NCI-H2029 treated with DMSO at 0.1 percent for 48 hours (cell line): ENCODE measurements around the gene JADE3.
A peak's percentile ranks its signal among the peaks of the same experiment; 100 is the strongest.
"Not testable (repeated sequence)": the region's sequence is repeated elsewhere in the genome, so short reads cannot be mapped to it uniquely, and the experiment has no call there.

Experiments used
- DNase-seq: peaks from one replicate; lab custom pipeline; 2025; lab: John Stamatoyannopoulos, UW

JADE3 gene

DNA sequence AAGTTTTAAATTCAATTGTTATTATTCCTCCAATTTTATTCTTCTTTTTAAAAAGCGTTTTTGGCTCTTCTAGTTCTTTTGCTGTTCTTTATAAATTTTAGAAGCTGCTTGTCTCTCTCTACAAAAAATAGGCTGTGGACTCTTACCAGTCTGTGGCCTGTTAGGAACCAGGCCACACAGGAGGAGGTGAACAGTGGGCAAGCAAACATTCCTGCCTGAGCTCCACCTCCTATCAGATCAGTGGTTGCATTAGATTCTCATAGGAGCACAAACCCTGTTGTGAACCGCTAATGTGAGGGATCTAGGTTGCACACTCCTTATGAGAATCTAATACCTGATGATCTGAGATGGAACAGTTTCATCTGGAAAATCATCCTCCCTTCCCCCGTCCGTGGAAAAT is 23.1 kb downstream of the JADE3 start:
- DNase-seq = no peak

DNA sequence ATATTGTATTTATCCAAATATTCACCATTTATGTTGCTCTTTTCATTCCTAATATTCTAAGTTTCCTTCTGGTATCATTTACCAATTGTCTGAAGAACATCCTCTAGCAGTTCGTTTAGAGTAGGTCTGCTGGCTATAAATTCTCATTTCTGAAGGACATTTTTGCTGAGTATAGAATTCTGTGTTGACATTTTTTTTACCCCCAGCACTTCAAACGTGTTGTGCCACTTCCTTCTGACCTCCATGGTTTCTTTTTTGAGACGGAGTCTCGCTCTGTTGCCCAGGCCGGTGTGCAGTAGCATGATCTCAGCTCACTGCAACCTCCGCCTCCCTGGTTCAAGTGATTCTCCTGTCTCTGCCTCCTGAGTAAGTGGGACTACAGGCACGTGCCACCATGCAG is 26.4 kb downstream of the JADE3 start:
- DNase-seq = no peak

DNA sequence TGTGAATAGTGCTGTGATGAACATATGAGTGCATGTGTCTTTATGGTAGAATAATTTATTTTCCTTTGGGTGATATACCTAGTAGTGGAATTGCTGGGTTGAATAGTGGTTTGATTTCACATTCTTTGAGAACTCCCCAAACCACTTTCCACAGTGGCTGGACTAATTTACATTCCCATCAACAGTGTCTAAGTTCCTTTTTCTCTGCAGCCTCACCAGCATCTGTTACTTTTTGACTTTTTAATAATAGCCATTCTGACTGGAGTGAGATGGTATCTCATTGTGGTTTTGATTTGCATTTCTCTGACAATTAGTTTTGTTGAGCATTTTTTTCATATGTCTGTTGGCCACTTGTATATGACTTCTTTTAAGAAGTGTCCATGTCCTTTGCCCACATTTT is 29.1 kb downstream of the JADE3 start:
- no peak for DNase-seq

DNA sequence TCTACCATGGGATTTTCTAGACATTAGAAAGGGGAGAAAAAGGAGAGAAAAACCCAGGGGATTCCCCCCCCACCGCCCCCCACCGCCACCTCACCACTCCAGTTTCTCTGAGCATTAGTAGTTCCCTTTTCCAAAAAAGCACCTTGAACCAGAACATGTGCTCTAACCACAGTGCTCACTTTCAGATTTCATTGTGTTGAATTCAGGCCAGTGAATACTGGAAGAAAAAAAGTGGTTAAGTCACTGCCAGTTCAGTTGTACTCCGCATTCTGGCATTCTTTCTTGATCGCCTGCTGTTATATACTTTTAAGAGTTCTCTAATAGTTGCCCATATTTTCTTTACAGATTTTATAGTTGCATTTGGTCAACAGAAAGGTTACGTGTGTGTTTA is 40.9 kb downstream of the JADE3 start:
- no peak for DNase-seq

DNA sequence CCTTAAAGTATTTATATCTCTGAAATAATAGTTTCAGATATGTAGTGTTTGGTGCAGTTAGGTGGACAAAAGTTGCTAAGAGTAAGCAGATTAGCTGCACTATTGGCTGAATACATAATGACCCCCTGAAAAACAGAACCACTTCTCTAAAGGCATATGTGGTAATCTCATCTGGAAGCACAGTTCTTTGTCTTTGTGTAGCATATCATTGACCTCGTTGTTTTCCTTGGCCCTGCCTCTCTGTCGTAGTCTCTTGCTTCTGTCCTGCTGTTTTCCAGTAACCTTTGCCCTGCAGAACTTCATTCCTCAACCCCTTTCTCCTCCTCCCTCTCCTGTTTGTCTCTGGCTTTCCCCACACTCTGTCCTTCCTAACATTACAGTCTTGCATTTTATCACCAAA is 41.4 kb downstream of the JADE3 start:
- DNase-seq = no peak

DNA sequence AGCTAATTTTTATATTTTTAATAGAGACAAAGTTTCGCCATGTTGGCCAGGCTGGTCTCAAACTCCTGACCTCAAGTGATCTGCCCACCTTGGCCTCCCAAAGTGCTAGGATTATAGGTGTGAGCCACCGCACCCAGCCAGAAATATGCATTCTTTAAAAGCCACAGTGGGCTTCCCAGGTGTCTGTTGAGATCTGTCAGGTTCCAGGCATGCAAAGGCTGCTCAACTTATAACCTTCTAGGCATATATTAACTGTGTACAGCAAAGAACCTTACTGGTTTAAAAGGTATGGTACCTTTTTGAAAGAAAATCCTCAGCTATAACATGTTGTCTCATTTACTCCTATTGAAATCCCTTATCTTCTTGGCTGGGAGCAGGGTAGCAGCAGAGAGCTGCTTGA is 42.5 kb downstream of the JADE3 start:
- DNase-seq = no peak

DNA sequence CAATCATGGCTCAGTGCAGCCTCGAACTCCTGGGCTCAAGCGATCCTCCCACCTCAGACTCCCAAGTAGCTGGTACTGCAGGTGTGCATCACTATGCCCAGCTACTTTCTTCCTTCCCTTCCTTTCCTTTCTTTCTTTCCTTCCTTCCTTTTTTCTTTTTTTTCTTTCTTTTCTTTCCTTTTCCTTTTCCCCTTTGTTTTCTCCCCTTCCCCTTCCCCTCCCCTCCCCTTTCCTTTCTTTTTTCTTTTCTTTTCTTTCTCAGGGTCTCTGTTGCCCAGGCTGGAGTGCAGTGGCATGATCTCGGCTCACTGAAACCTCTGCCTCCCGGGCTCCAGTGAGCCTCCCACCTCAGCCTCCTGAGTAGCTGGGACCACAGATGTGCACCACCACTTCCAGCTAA is 44.4 kb downstream of the JADE3 start:
- DNase-seq = not testable (repeated sequence)

DNA sequence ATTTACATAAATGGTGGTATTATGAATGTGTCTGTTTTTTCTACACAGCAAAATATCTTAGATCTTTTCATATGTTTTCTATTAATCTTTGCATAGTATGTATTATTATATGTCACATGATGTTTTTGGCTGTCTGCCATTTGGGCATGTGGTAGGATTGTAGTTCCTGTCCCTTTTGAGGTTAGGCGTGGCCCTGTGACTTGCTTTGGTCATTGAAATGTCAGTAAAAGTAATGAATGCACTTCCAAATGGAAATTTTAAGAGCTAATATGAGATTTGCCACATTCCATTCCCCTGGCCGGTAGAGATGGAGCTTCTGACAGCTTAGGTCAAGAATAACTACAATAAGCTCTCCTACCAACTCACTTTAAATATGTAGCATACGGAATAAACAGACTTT is 45.1 kb downstream of the JADE3 start:
- no peak for DNase-seq

DNA sequence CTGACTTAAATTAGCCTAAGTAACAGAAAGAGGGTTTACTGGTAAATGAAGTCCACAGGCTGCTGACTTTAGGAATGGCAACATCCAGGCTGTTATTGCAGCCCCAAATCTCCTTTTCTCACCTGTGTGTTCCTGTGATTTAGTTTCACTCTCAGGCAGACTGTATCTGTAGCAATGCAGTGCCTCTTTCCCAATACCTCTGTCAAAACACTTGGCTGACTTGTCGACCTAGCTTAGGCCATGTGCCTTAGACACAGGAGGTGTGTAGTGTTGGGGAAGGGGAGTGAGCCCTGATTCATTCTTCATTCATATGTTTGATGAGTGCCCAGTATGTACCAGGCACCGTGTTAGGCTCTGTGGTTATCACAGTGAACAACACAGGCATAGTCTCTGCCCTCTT is 46.9 kb downstream of the JADE3 start:
- no peak for DNase-seq

DNA sequence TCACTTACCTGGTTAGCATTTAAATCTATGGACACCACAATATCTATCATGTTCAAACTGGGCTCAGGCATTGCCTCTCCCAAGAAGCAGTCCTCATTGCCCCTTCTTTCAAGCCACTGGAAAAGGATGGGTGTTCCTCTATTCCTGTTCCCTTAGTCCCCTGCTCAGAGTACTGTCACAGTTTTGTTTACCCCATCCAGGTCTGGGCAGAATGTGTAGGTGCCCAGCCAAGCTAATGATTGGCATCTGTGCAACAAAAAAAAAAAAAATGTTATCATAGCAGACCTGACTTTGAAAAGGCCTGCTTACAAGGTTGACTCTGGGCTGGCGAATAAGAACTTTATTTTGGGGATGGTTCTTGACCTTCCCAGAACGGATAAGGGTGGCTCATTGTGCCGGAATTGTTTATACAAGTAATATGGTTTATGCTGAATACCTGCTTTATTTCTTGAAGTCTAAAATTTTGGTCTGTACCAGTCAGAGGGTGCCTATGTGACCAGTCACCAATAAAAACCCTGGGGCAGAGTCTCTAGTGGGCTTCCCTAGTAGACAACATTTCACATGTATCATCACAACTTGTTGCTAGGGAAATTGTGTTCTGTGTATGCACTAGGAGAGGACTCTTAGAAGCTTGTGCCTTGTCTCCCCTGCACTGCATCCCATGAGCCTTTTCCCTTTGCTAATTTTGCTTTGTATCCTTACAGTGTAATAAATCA is 47.9 kb downstream of the JADE3 start:
- DNase-seq = no peak

DNA sequence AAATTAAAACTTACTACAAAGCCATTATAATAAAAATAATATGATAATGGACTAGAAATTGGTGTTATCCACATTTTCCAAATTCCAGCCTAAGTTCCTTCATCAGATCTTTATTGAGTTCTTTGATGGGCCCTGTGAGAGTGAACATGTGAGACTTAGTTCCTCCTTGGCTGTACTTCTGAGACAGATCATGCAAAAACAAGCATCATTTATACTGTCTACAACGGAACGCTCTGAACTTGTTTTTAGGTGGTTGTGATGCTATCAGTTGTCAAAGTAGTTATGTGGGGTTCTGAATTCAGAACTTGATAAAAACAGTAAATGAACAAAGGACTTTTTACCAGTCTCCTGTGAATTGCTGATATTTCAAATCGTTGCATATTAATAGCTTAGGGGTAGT is 48.9 kb downstream of the JADE3 start:
- no peak for DNase-seq

DNA sequence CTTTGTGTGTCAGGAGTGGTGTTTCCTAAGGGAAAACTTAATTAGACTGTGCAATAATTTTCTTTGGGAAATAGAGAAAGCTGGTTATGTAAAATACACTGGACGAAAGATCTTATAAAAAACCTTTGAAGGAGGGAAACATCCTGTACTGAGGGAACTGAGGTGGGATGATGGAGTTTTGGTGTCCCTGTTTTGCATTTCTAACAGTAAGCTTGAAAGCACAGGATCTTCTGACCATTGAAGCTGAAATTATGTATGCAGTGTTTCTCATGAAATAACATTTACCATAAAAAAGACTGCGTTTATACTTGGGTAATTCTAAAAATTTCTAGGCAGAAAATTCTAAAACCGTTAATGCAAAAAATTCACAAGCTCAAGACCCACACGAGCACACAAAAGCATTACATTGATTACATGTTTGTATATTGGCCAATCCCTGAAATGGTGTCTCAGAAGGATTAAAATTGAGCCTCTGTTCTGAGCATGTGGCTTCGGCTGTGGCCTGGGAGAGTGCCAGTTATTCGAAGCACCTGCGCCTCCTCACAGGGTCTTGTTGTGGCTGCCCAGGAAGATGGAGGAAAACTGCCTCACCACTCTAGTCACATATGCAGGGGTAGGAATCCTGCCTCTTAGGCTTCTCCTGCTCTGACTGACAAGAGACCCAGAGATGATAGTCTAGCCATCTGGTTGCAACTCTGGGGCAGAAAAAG is 49.5 kb downstream of the JADE3 start:
- peak; percentile 7 for DNase-seq

DNA sequence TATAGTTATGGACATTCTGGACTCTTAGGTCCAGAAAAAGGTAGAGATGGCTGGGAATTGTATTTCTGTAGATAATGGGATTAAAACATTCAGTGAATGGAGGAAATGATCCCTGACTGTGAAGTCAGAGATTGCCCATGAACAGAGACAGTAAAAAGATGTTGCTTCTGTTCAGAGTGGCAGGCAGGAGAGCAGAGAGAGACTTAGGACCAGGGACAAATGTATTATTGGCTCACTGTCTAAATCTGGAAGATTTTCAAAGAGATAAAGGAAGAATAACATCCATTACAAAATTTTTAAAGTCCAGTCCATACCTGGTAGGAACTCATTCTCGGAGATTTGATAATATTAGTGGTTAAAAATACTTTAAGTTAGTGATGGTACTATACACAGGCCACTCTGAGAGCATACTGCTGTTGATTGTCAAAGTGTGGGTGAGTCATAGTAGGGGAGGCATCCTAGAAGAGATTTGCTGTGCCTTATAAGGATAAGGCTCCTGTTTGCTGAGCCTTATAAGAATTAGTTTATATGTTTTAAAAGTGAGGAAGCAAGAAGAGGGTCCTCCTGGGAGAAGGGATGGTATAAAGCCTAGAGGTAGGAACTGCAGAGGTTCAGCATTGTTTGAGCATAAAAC is 53.0 kb downstream of the JADE3 start:
- DNase-seq = no peak

DNA sequence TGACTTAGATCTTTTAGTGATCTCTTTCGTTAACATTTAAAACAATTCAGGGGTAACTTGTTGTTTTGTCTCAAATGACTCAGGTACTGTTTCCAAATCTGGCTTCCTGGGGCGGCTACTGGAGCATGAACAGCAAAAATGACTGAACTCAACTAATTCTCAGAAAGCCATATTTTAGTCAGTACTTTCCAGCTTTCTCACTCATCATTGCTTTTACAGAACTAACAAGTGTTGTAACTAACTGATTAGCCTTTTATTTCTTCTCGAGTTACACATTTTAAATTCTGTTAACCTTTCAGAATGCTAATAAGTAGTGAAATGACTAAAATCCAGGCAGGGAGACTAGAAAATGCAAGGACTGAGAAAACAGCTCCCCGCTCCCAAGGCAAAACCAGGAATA is 55.3 kb downstream of the JADE3 start:
- DNase-seq = no peak

DNA sequence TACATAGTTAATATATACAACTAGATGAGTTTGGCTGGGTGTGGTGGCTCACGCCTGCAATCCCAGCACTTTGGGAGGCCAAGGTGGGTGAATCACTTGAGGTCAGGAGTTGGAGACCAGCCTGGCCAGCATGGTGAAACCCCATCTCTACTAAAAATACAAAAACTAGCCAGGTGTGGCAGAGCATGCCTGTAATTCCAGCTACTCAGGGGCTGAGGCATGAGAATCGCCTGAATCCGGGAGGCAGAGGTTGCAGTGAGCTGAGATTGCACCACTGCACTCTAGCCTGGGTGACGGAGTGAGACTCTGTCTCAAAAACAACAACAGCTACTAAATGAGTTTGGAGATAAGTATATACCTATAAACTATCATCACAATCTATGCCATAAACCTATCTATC is 64.8 kb downstream of the JADE3 start:
- DNase-seq = not testable (repeated sequence)

DNA sequence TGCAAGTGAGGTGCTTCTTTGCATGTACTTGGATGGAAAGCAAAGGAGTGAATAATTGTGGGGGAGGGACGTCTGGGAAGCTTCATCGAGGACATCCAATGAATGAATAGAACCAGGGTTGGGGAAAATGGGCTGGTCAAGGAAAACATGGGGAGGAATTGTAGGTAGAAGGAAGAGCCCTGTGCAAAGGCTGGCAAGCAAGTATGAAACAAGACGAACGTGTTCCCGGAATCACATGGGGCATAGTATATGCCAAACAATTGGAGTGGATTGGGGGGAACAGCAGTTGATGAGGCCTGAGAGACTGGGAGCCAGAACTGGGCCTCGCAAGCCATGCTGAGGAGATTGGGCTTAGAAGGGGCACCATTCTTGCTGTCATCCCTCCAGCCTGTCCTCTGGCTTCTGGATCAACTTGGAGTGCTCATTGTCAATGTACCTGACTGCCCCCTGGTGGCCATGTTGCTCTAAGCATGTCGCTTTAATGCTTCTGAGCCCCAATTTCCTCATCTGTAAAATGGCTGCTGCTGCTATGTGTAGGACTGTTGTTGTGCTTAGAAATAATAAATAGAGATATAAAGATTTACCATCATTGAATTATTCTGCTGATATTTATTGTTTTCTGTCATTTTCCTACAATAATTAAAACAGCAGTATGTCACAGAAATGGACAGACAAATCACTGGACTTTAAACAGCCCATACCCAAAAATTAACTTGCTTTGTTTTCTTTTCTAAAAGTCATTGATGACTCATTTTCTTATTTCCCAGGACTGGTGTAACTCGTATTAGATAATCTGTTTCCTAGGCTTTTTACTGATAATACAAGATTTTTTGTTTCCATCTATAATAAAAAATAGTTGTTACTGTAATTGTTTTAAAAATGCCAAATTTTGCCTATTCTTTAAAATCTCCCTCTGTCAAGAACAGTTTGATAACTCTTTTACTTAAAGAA is 66.4 kb downstream of the JADE3 start:
- peak; percentile 18 for DNase-seq

DNA sequence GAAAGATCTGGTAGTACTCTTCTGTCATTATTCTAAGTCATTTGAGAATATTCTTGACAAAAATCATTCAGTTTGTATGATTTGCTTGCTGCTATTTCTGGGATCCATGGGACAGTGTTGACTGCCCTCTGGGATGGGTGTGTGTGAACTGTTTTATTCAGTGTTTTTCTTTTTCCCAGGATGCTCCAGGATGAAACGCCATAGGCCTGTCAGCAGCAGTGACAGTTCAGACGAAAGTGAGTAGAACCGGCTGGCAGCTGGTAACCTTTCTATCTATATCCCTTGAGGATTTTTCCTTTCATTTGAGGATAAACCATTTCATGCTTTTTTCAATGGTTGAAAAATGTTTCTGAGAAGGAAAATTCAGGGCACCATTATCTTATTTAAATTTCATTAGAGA is 72.5 kb downstream of the JADE3 start:
- no peak for DNase-seq

DNA sequence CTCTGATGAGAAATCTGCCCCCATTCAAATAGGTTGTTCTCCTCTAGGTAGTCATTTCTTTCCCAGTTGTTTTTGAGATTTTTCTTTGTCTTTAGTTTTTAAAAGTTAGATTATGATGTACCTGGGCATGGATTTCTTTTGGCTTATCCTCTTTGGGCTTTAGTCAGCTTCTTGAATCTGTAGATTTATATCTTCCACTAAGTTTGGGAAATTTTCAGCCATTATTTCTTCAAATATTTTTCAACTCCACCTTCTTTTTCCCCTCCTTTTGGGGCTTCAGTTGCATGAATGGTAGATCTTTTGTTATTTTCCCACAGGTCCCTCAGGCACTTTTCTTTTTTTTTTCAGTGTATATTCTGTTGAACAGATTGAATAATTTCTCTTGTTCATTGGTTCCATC is 77.3 kb downstream of the JADE3 start:
- no peak for DNase-seq

DNA sequence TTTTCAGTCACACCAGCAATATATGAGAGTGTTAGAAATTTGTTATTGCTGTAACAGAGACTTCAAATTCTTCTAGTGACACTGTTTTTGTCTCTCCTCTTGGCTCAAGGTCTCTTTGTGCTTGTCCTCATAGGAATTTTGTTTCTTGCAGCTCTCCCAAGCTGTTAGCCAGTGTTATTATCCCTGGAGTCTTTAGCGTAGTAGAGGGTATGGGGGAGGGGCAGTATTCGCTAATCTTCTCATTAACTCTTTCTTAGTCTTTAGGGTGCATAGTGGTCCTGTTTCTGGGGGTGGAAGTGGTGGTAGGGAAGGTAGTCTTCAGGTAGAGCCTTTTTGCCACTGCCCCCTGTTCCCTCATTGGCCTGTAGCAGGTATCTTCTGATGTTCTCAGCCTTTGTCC is 79.4 kb downstream of the JADE3 start:
- DNase-seq = no peak

DNA sequence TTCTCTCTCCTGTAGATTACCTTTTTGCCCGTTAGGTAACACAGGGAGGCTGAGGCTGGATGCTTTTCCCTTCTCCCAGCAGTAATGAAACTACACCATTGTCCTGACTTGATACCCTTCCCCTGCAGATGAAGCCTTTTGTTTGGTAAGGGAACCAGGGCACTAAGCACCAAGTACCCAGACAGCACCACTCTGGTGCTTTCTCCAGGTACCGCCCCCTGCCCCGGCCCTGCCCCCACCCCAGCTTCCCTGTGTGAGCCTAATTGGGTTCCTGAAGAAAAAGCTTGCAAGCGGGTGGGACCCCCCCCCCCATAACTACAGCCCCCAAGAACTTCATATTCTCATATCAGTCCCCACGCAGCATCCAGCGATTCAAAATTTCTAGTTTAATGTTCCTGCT is 79.8 kb downstream of the JADE3 start:
- DNase-seq = no peak

DNA sequence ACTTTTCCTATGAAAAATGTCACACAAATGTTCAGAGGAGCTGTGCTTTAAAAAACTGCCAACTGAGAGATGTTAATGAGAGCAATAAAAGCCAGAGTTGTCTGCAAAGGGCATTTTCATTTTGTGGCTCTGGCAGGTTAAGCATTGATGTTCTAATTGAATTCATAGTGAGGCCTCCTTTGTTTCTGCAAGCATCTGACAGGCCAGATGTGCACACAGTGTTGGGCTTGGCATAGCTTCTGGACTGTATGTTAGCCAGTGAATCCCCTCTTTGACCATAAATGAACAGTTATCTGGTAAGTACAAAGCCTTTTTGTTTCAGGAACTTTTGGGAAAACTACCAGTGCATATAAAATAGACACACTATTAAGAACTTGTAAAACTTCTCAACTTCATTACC is 81.9 kb downstream of the JADE3 start:
- DNase-seq = no peak

DNA sequence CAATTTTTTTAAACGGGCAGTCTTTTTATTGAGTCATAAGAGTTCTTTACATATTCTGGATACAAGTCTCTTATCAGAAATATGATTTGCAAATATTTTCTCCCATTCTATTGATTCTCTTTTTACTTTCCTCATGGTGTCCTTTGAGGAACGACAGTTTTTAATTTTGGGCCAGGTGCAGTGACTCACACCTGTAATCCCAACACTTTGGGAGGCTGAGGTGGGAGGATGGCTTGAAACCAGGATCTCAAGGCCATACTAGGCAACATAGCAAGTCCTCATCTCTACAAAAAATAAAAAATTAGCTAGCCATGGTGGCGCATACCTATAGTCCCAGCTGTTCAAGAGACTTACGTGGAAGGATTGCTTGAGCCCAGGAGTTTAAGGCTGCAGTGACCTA is 99.9 kb downstream of the JADE3 start:
- DNase-seq = no peak
